ENCODE measurements around the gene SYAP1.
A peak's percentile ranks its signal among the peaks of the same experiment; 100 is the strongest.
"Not testable (repeated sequence)": the region's sequence is repeated elsewhere in the genome, so short reads cannot be mapped to it uniquely, and the experiment has no call there.

Gene SYAP1, protein sequence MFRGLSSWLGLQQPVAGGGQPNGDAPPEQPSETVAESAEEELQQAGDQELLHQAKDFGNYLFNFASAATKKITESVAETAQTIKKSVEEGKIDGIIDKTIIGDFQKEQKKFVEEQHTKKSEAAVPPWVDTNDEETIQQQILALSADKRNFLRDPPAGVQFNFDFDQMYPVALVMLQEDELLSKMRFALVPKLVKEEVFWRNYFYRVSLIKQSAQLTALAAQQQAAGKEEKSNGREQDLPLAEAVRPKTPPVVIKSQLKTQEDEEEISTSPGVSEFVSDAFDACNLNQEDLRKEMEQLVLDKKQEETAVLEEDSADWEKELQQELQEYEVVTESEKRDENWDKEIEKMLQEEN

DNA sequence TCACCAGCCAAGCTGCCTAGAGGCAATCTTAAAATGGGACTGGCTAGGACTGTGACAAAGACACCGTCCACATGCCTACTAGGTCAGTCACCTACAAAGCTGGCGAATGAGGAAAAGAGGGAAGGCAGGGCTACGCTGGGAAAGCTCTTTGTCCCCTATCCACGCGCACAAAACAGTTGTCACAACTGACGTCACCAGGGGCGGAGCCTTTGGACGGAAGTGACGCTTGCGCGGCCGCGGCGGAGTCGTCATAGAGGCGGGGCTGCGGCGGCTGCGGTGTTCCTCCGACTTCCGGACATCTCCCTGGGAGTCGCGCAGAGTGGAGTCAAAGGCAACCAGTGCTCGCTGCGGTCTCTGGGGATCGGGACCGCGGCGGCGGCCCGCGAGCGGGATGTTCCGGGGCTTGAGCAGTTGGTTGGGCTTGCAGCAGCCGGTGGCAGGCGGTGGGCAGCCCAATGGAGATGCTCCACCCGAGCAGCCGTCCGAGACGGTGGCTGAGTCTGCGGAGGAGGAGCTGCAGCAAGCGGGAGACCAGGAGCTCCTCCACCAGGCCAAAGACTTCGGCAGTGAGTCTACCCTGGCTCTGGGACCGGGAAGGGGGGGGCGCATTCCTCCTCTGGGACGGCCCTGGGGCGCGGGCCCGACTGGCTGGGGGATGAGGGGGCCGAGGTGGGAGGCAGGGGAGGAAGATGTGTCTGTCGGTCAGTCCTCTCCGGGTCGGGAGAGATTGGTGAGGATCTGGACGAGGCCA is at the start of gene SYAP1:
SYAP1 (plus strand) TSS at position 279 of the 751 bp plus-strand sequence; CDS start at position 392, 113 bp downstream.
- DNase-seq (ENCODE audit: low read depth, low spot score) = peak; percentile 82

DNA sequence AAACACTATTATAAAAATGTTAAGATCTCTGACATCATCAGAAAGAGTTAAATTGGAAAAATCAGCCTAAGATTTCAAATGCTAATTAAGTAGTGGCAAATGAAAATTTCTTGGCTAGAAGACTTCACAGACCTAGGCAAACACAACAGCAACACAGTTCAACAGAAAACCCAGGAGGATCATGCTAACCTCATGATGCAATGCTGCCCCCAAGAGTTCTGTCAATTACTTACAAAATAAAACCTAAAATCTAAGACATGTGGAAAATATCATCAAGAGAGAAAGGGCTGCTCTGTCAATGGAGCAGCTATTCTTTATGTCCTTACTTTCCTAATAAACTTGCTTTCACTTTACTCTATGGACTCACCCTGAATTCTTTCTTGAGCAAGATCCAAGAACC is 48.4 kb upstream of the SYAP1 start:
- no peak for DNase-seq (ENCODE audit: low read depth, low spot score)

DNA sequence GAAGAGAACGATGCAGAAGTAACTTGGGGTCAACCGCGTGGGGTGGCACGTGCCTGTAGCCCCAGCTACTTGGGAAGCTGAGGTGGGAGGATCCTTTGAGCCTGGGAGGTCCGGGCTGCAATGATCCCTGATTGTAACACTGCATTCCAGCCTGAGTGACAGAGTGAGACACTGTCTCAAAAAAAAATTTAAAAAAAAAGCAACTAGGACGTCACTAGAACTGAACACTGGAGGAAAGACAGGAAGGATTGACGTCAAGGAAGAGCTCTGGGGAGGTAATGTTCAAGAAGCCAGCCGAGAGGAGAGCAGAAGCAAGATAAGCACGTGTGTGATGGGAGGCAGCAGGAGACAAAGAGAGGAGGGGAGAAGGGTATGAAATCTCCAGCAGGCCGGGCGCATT is 40.7 kb upstream of the SYAP1 start:
- no peak for DNase-seq (ENCODE audit: low read depth, low spot score)

DNA sequence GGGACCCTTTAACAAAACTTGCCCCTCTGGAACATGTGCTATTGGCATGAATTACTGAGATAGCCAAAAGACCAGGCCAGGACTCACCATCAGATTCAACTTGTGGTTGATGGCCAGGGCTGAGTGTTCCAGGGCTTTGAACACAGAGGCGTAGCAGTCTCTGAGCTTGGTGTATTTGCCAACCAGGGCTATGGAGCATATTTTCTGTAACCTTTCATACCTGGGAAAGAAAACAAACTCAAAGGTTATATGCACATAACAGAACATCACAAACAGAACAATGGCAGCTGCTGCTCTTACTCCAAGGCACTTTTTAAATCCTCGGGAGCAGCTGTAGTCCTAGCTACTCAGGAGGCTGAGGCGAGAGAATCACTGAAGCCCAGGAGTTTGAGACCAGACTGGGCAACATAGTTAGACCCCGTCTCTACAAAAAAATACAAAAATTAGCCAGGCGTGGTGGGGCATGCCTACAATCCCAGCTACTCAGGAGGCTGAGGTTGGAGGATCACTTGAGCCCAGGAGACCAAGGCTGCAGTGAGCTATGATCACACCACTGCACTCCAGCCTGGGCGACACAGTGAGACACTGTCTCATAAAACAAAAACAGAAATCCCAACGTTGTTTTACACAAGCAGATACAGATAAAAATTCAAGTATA is 36.3 kb upstream of the SYAP1 start:
- no peak for DNase-seq (ENCODE audit: low read depth, low spot score)

DNA sequence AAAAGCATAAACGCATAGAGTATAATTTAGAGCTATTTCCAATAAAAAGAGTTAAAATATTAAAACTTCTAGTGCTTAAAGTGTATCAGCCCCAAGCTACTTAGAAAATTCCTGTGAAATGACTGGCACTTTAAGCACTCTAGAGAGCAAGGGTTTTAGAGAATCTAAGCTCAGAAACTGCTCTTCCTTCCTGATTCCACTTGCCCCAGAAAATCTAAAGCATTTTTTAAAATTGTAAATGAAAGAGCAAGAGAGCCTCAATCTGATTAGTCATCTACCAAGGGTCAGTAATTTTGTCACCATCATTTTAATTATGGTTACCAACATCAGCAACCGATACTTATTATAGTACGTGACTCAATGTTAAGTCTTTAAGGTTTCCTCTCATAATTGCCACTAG is 31.9 kb upstream of the SYAP1 start:
- DNase-seq (ENCODE audit: low read depth, low spot score) = no peak

DNA sequence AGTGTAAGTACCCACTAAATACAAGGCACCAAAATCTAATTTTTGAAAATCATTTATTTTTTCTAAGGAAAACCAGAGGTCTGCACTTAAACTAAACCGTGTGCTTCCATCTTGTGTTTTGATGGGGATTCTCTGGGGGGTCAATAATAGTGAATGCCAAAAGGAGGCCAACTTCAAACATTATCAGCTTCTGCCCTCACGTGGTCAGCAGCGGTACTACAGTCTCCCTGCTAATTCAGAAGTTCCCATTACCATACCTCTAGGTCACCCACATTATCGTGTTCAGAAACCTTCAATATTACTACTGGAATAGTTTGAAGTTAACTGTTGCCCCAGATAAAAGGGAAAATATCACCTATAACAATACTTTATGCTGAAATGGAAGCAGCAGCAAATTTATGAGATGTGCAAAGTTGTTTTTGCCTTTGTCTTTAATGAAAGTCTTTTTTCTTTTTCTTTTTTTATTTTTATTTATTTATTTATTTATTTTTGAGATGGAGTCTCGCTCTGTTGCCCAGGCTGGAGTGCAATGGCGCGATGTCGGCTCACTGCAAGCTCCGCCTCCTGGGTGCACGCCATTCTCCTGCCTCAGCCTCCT is 24.2 kb upstream of the SYAP1 start:
- peak; percentile 19 for DNase-seq (ENCODE audit: low read depth, low spot score)

DNA sequence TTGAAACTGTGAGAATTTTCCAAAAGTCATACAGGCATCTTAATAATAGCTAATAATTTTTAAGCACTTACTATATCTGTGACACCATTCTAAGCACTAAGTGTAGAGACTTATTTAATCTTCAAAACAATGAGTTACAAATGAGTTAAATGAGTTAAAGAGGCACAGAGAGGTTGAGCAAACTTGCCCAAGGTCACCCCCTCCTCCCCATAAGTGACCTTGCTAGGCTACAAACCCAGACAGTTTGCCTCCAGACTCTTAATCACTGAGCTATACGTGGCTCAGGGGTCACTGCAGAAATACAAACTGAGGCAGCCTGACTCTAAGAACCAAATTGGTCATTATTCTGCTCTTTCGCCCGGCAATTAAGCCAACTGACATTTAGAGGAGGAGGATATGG is 22.5 kb upstream of the SYAP1 start:
- DNase-seq (ENCODE audit: low read depth, low spot score) = no peak

DNA sequence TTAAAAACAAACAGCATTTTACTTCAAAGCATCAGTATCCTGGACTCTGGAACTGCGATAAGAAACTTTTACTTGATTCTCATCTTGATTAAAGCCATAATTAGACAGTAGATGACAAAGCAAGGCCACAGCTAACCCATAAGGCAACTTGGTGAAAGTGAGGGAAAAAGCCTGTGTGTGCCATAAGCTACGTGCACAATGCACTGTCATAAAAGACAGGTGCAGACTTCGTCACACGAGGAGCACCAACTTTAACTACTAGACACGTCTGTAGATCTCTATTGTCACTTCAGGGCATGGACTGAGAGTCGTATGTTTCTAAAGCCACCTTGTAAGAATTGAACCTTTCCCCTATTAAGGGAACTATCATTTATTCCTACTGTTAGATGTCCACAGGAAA is 20.0 kb upstream of the SYAP1 start:
- DNase-seq (ENCODE audit: low read depth, low spot score) = no peak

DNA sequence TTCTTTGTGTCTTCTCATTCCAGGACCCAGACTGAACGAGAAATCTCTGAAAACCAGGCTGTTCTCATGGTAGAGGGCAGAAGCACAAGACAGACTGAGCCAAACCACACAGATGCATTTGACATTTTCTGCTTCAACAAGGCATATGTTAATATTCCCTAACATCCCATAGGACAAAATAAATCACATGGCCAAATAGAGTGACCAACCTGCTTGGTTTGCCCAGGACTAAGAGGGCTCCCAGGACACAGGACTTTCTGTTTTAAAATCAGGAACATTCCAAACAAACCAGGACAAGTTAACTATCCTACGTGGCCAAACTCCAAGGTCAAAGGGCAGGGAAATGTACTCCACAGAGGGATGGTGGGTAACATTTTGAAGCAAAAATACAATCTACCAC is 18.7 kb upstream of the SYAP1 start:
- no peak for DNase-seq (ENCODE audit: low read depth, low spot score)

DNA sequence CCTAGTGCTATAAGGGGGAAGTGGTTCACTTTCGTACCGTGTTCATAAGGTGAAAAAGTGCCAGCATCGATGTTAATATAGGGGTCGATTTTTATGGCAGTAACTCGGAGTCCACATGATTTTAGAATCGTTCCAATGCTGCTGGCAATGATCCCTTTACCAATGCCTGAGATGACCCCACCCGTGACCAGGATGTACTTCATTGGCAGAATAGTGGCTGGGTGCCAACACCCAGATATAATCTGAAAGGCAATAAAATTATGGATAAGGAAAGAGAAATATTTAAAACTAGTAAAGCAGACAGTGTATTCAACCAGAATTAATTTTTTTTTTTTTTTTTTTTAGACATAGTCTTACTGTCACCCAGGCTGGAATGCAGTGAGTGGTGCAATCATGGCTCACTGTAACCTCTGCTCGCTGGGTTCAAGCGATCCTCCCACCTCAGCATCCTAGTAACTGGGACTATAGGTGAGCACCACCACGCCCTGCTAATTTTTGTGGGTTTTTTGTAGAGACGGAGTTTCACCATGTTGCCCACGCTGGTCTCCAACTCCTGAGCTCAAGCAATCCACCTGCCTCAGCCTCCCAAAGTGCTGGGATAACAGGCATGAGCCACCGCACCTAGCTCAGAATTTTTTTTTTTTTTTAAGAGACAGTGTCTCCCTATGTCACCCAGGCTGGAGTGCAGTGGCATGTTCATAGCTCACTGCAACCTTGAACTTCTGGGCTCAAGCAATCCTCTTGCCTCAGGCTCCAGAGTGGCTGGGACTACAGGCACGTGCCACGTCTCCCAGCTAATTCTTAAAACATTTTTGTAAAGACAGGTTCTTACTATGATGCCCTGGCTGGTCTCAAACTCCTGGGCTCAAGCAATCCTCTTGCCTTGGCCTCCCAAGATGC is 16.5 kb upstream of the SYAP1 start:
- DNase-seq (ENCODE audit: low read depth, low spot score) = no peak

DNA sequence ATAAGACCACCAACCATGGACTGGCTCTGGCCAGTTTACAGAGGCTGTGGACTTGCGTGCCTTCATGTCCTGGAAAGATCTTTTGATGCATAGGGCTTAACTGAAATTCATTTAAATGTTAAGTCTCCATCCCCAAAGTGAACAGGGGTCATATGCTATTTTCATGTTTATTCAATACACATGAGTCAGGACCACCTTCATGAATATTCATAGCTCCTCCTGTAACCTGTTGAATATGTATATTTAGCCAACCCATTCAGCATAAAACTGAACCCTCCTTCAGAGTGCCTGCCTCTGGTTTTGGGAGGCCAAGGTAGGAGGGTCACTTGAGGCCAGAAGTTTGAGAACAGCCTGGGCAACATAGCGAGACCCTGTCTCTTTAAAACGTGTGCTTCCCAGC is 14.0 kb upstream of the SYAP1 start:
- DNase-seq (ENCODE audit: low read depth, low spot score) = no peak

DNA sequence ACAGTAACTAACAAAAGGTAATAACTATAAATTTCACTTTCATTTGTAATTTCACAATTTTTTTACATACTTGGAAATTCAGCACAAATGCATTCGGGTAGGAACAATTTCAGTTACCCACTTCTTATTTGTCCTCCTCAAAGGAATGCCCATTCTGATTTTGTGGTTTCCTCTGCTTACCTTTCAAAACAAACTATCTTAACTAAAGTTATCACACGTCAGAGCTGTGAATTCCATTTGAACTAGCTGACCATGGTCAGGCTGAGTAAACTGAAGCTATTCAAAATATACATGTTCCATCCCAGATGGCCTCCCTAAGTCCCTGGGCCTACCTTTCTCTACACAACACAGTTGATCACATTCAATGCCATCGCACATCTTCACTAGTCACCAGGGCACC is 11.4 kb upstream of the SYAP1 start:
- DNase-seq (ENCODE audit: low read depth, low spot score) = no peak

DNA sequence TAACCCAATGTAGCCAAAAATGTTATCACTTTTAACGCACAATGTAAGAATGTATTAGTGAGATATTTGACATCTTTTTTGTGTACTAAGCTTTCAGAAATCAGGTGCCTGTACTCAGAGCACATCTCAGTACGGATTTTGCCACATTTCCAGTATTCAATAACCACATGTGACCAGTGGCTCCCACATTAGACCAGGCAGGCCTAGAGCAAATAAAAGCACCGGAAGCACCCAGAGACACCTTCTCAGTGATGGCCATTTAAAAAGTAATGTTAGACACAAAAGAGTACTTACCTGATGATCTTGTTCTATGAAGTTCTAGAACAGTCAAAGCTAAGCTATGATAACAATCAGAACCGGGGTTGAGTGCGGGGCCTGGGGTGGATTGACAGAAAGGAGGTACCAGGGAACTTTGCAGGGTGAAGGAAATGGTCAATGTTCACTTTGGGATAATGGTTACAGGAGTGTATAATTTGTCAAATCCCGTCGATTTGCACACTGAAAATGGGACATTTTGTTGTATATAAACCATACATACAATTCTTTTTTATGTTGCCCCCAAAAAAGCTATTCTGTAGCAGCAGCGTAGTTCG is 8.1 kb upstream of the SYAP1 start:
- no peak for DNase-seq (ENCODE audit: low read depth, low spot score)

DNA sequence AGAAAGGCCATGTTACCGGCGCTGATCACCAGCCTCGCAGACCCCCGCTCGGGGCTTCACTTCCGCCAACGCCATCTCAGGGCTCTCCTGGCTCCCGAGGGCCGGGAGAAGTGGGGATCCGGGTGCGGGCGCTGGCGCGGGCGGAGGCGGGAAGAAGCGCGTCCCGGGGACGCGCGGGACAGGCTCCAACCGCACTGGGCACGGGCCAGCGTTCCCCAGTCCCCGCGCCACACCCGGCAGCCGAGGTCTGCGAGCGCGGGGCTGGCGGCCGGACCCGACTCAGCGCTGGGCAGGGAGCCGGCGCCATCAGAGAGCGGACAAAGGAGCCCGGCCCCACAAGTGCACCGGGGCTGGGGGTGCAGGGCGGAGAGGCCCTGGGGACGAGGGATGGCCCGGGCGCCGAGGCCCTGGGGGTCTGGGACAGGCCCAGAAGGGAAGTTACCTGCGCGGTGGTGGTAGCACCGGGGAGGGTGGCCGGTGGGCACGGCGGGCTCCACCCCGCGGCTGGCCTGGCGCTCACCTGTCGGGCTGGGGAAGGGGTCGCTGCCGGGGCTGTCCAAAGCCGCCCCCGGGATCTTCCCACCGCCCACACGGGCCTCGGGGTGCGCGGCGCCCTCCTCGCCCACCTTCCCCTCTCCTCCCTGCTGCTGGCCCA is 7.4 kb upstream of the SYAP1 start:
- DNase-seq (ENCODE audit: low read depth, low spot score) = no peak

DNA sequence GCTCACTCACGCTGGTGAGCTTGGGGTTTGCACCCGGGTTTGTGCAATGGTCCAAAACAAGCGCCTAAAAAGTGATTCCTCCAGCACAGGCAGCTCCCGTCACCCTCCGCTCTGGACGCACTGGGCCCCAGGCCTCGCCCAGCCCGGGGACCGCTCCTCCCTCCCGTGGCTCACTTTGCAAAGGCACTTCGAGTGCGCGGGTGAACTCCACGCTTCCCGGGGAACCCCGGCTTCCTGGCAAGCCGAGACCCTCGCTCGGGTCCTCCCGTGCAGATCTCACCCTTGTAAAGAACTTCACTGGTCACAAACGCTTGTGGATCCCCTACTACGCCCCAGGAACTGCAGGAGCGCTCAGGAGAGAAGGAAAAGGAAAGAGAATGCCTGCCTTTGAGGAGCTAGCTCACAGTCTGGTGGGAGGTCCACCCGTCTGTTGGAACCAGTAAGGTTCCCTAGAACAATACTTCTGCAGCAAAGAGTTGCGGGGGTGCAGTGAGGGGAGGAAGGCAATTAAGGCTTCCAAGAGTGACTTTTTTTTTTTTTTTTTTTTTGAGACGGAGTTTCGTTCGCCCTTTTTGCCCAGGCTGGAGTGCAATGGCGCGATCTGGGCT is 6.8 kb upstream of the SYAP1 start, which contains the start of gene CTPS2:
CTPS2 (minus strand) TSS at position 122 of the 608 bp plus-strand sequence. CDS start 9,767 bp downstream, outside the sequence.
- DNase-seq (ENCODE audit: low read depth, low spot score) = no peak

DNA sequence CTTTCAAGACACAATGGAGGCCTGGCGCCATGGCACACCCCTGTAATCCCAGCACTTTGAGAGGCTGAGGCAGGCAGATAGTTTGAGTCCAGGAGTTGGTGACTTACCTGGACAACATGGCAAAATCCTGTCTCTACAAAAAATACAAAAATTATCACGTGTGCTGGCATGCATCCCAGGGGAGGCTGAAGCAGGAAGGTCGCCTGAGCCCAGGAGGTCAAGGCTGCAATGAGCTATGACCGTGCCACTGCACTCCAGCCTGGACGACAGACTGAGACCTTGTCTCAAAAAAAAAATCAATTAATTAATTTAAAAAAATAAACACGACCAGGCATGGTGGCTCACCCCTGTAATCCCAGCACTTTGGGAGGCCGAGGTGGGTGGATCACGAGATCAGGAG is 4.9 kb upstream of the SYAP1 start:
- DNase-seq (ENCODE audit: low read depth, low spot score) = no peak

DNA sequence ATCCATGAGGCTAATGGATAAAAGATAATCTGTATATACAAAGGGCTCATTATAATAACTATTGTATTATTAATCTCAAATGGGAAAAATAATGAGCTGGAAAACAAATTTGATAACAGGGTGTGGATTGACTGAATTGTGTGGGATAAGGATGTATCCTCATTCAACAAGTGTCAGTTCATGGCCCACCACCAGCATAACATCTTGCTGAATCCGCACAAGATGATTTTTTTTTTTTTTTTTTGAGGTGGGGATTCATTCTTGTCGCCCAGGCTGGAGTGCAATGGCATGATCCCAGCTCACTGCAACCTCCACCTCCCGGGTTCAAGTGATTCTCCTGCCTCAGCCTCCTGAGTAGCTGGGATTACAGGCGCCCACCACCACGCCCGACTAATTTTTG is 3.8 kb upstream of the SYAP1 start:
- not testable (repeated sequence) for DNase-seq (ENCODE audit: low read depth, low spot score)

DNA sequence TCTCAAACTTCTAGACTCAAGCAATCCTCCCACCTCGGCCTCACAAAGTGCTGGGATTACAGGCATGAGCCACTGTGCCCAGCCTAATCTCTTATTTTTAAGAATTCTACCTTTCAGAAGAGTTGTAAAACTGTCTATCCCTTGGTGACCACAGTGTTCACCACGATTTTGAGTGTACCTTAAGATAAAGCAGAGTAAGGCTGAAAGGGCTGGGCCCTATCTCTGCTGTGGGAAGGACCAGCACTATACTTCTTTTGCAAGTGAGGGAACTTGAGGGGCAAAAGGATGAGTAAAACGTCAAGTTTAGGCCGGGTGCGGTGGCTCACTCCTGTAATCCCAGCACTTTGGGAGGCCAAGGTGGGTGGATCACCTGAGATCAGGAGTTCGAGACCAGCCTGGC is 3.0 kb upstream of the SYAP1 start:
- DNase-seq (ENCODE audit: low read depth, low spot score) = not testable (repeated sequence)

DNA sequence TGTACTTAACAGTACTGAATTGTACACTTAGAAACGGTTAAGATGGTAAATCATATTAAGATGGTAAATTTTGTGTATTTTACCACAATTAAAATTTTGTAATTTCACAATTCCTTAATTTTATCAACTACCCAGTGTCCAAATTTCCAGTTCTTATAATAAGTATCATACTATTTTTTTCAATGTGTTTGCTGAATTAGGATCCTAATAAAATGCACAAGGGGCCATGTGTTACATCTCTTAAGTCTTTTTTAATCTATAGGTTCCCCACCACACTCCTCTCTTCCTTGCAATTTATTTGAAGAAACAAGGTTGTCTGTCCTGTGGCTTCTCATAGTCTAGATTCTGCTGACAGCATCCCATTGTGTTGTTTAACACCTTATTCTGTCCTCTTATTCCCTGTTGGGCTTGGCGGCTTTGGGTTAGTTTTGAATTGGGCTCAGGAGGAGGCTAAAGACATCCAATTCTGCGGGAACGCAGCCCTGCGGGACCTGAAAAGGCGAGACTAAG is 533 bp upstream of the SYAP1 start:
- DNase-seq (ENCODE audit: low read depth, low spot score) = no peak

DNA sequence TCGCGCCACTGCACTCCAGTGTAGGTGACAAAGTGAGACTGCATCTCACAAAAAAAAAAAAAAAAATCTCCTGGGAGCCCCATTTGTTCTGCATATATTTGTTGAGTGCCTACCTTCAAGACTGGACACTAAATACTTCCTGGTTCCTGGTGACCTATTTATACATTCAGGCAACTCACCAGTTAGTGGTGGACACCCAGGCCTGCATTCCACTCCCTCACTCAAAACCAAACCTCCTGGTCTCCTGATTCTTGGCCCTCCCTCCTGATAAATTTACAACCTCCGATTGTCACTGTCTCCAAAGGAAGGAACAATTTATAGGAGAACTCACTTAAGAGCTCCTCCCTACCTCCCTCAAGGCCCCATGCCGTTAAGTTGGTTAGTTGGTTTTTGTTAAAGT is 3.1 kb downstream of the SYAP1 start:
- DNase-seq (ENCODE audit: low read depth, low spot score) = no peak
